ENCODE data around the gene CACNA1D.

DNA sequence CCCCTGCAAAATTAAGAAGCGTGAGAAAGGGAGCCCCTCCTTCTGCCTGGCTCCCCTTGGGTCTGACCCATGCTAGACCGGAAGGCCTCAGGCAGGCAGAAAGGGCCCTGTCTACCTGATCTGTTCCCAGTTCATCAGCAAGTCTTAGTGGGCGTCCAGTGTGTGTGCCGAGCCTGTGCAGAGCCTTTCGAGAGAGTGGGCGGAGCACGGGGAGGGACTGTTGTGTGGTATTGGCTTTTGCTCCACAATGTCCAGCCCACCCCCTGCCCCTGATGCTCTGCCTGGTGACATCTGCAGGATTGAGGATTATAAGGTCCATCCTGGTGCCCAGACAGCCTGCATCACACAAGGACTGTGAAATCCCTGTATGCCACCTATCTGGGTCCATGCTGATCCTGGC is 268.9 kb downstream of the CACNA1D start:
- TF ChIP-seq, protein P1, sequence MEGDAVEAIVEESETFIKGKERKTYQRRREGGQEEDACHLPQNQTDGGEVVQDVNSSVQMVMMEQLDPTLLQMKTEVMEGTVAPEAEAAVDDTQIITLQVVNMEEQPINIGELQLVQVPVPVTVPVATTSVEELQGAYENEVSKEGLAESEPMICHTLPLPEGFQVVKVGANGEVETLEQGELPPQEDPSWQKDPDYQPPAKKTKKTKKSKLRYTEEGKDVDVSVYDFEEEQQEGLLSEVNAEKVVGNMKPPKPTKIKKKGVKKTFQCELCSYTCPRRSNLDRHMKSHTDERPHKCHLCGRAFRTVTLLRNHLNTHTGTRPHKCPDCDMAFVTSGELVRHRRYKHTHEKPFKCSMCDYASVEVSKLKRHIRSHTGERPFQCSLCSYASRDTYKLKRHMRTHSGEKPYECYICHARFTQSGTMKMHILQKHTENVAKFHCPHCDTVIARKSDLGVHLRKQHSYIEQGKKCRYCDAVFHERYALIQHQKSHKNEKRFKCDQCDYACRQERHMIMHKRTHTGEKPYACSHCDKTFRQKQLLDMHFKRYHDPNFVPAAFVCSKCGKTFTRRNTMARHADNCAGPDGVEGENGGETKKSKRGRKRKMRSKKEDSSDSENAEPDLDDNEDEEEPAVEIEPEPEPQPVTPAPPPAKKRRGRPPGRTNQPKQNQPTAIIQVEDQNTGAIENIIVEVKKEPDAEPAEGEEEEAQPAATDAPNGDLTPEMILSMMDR (IDR thresholded peaks at IDR 0.05), result no peak
- no peak for TF ChIP-seq POLR2AphosphoS5 (IDR thresholded peaks at IDR 0.05)
- no peak for TF ChIP-seq POLR2A (IDR thresholded peaks at IDR 0.05; ENCODE audit: low read depth)
- no peak for TF ChIP-seq EP300 (IDR thresholded peaks at IDR 0.05)

All from esophagus muscularis mucosa (tissue), 4 donors.